Activated effector memory CD4-positive, alpha-beta T cell treated with Interleukin-2 at 50 U/mL for 16 hours (primary cell): ENCODE measurements around the gene FIP1L1.

Experiments
- DNase-seq: peaks from one replicate; pipeline ENCODE4 v3.0.0-alpha.2; 2020

FIP1L1 gene

GRCh38 chr4:53477038-53477565, 99.7 kb downstream of the FIP1L1 start:
- DNase-seq = no peak

GRCh38 chr4:53477636-53478035, 100.2 kb downstream of the FIP1L1 start:
- DNase-seq = no peak

GRCh38 chr4:53478671-53479456, 101.4 kb downstream of the FIP1L1 start:
- no peak for DNase-seq

GRCh38 chr4:53479736-53480525, 102.5 kb downstream of the FIP1L1 start:
- no peak for DNase-seq

GRCh38 chr4:53480909-53481308, 103.5 kb downstream of the FIP1L1 start:
- no peak for DNase-seq

- DNase-seq = no peak
Measured at GRCh38 chr4:53481586-53481985, 104.1 kb downstream of the FIP1L1 start.

- DNase-seq = no peak
Measured at GRCh38 chr4:53483250-53483649, 105.8 kb downstream of the FIP1L1 start.

- DNase-seq = no peak
Measured at GRCh38 chr4:53484911-53485657, 107.6 kb downstream of the FIP1L1 start.

- DNase-seq = no peak
Measured at GRCh38 chr4:53485658-53486040, 108.2 kb downstream of the FIP1L1 start.

- no peak for DNase-seq
Measured at GRCh38 chr4:53487766-53488165, 110.3 kb downstream of the FIP1L1 start.

GRCh38 chr4:53489279-53489889, 111.9 kb downstream of the FIP1L1 start:
- no peak for DNase-seq

- DNase-seq = no peak
Measured at GRCh38 chr4:53490161-53490956, 112.9 kb downstream of the FIP1L1 start.

GRCh38 chr4:53490965-53491622, 113.7 kb downstream of the FIP1L1 start:
- no peak for DNase-seq

- DNase-seq = no peak
Measured at GRCh38 chr4:53494851-53495250, 117.4 kb downstream of the FIP1L1 start.

- DNase-seq = no peak
Measured at GRCh38 chr4:53497487-53498244, 120.2 kb downstream of the FIP1L1 start.

GRCh38 chr4:53498706-53499105, 121.3 kb downstream of the FIP1L1 start:
- no peak for DNase-seq

- DNase-seq = no peak
Measured at GRCh38 chr4:53499791-53500190, 122.3 kb downstream of the FIP1L1 start.

GRCh38 chr4:53500546-53500945, 123.1 kb downstream of the FIP1L1 start:
- DNase-seq = no peak

GRCh38 chr4:53501561-53501960, 124.1 kb downstream of the FIP1L1 start:
- DNase-seq = no peak

GRCh38 chr4:53502094-53502493, 124.7 kb downstream of the FIP1L1 start:
- no peak for DNase-seq

GRCh38 chr4:53505947-53506346, 128.5 kb downstream of the FIP1L1 start:
- DNase-seq = no peak
